GM18505 (cell line): Measurements from ENCODE around the gene CST11.

ENCODE experiments used
- ATAC-seq: cut with Tn5 transposase; IDR thresholded peaks from one replicate; pipeline ENCODE4 v1.9.1; 2021; ENCODE audit not compliant: unreplicated experiment
- POLR2A ChIP-seq: IDR thresholded peaks from 4 replicates; pipeline ENCODE4 v1.6.1; 2011; ENCODE audit warnings: borderline replicate concordance; ENCODE audit not compliant: insufficient read depth, insufficient read length; ENCODE audit errors: extremely low read depth

Gene CST11

GRCh38 chr20:23461180-23461579 is 8.5 kb upstream of the CST11 start:
- no peak for TF ChIP-seq POLR2A
- ATAC-seq = no peak

GRCh38 chr20:23459461-23460150 is 6.9 kb upstream of the CST11 start:
- ATAC-seq = no peak
- no peak for TF ChIP-seq POLR2A

- TF ChIP-seq POLR2A = no peak
- ATAC-seq = no peak
These were observed 4.2 kb upstream of the CST11 start for GRCh38 chr20:23456873-23457272.

- ATAC-seq = no peak
- no peak for TF ChIP-seq POLR2A
These were observed 3.7 kb upstream of the CST11 start for GRCh38 chr20:23456409-23456808.

- TF ChIP-seq POLR2A = no peak
- no peak for ATAC-seq
These were observed 3.0 kb upstream of the CST11 start for GRCh38 chr20:23455639-23456038.

GRCh38 chr20:23454816-23455215 is 2.1 kb upstream of the CST11 start:
- ATAC-seq = no peak
- no peak for TF ChIP-seq POLR2A

GRCh38 chr20:23453549-23454543 is 1.2 kb upstream of the CST11 start:
- no peak for ATAC-seq
- TF ChIP-seq POLR2A = no peak

- no peak for ATAC-seq
- no peak for TF ChIP-seq POLR2A
These were observed 654 bp downstream of the CST11 start for GRCh38 chr20:23451956-23452487.

GRCh38 chr20:23450877-23451276 is 1.8 kb downstream of the CST11 start:
- no peak for TF ChIP-seq POLR2A
- no peak for ATAC-seq

GRCh38 chr20:23449421-23449820 is 3.3 kb downstream of the CST11 start:
- no peak for TF ChIP-seq POLR2A
- ATAC-seq = no peak

GRCh38 chr20:23448167-23448566 is 4.5 kb downstream of the CST11 start:
- ATAC-seq = no peak
- no peak for TF ChIP-seq POLR2A

GRCh38 chr20:23446505-23446904 is 6.2 kb downstream of the CST11 start:
- no peak for TF ChIP-seq POLR2A
- no peak for ATAC-seq

GRCh38 chr20:23445596-23446217 is 7.0 kb downstream of the CST11 start:
- no peak for TF ChIP-seq POLR2A

More at GRCh38 chr20:23445596-23446217, 7.0 kb downstream of the CST11 start:
- no peak for ATAC-seq
